Astrocyte (in vitro differentiated cells and primary cell): ENCODE results near the gene TMEM114. TPM values are rescaled to one million over a fixed set of nuclear protein-coding genes. Genes with fewer than 3 reads are reported as not detected.

Experiments used
- DNase-seq: peaks from one replicate; pipeline ENCODE4 v3.0.0-alpha.2; 2010; ENCODE audit warnings: low read depth
- FAIRE-seq: peaks from 2 replicates; lab custom pipeline; 2011; peaks lifted over from hg19 to GRCh38; lab: Jason Lieb, UNC
- H2AFZ ChIP-seq: 2 replicates; pipeline ENCODE4 v1.6.0; 2012; ENCODE audit warnings: low read depth, low read length, inconsistent platforms
- H3K27ac ChIP-seq: 2 replicates; pipeline ENCODE4 v1.5.1; 2011; ENCODE audit warnings: low read depth, low read length, inconsistent platforms
- H3K27me3 ChIP-seq: 2 replicates; pipeline ENCODE4 v1.6.0; 2011; ENCODE audit warnings: low read length, inconsistent platforms; ENCODE audit not compliant: insufficient read depth
- H3K36me3 ChIP-seq: 2 replicates; pipeline ENCODE4 v1.5.1; 2011; ENCODE audit warnings: low read length, inconsistent platforms; ENCODE audit not compliant: insufficient read depth
- H3K4me1 ChIP-seq: 2 replicates; pipeline ENCODE4 v1.5.1; 2011; ENCODE audit warnings: low read length, inconsistent platforms; ENCODE audit not compliant: insufficient read depth
- H3K4me2 ChIP-seq: 2 replicates; pipeline ENCODE4 v1.6.0; 2012; ENCODE audit warnings: low read length, inconsistent platforms
- H3K4me3 ChIP-seq: 2 replicates; pipeline ENCODE4 v1.5.1; 2011; ENCODE audit warnings: low read depth, mild to moderate bottlenecking, low read length, inconsistent platforms; ENCODE audit not compliant: insufficient read depth
- H3K79me2 ChIP-seq: 2 replicates; pipeline ENCODE4 v1.6.0; 2012; ENCODE audit warnings: mild to moderate bottlenecking, low read length, inconsistent platforms; ENCODE audit not compliant: insufficient read depth
- H3K9ac ChIP-seq: 2 replicates; pipeline ENCODE4 v1.6.0; 2012; ENCODE audit warnings: mild to moderate bottlenecking, low read length, inconsistent platforms
- H3K9me3 ChIP-seq: 2 replicates; pipeline ENCODE4 v1.5.1; 2012; ENCODE audit warnings: low read depth, mild to moderate bottlenecking, low read length, inconsistent platforms; ENCODE audit not compliant: insufficient read depth
- H4K20me1 ChIP-seq: 2 replicates; pipeline ENCODE4 v1.6.0; 2012; ENCODE audit warnings: low read length, inconsistent platforms; ENCODE audit not compliant: insufficient read depth
- H3K27ac Mint-ChIP-seq: one replicate; pipeline ENCODE4 v1.8.0; 2021; ENCODE audit warnings: mild to moderate bottlenecking, mixed read lengths; ENCODE audit not compliant: unreplicated experiment
- H3K27me3 Mint-ChIP-seq: one replicate; pipeline ENCODE4 v1.8.0; 2021; ENCODE audit warnings: low read depth, mixed read lengths; ENCODE audit not compliant: unreplicated experiment
- H3K36me3 Mint-ChIP-seq: one replicate; pipeline ENCODE4 v1.8.0; 2021; ENCODE audit warnings: low read depth, mixed read lengths; ENCODE audit not compliant: unreplicated experiment
- H3K4me1 Mint-ChIP-seq: one replicate; pipeline ENCODE4 v1.8.0; 2021; ENCODE audit warnings: low read depth, mixed read lengths; ENCODE audit not compliant: unreplicated experiment
- H3K4me3 Mint-ChIP-seq: one replicate; pipeline ENCODE4 v1.8.0; 2021; ENCODE audit warnings: mild to moderate bottlenecking, moderate library complexity, mixed read lengths; ENCODE audit not compliant: unreplicated experiment
- H3K9me3 Mint-ChIP-seq: one replicate; pipeline ENCODE4 v1.8.0; 2021; ENCODE audit warnings: mild to moderate bottlenecking, mixed read lengths; ENCODE audit not compliant: unreplicated experiment
- CTCF ChIP-seq: IDR thresholded peaks from 2 replicates; pipeline ENCODE4 v1.5.1; 2011; ENCODE audit warnings: low read depth, mild to moderate bottlenecking, inconsistent platforms, low read length, moderate library complexity; ENCODE audit not compliant: insufficient read depth
- EZH2 ChIP-seq: IDR thresholded peaks from 2 replicates; pipeline ENCODE4 v1.6.1; 2012; ENCODE audit warnings: mild to moderate bottlenecking, low read length, inconsistent platforms; ENCODE audit not compliant: insufficient read depth
- total RNA-seq: library from RNA; stranded (reverse); gene quantifications from 2 replicates; pipeline ENCODE4 v1.2.1, GENCODE V29; 2021

The TMEM114 gene
- total RNA-seq, 1 donor from 2014 or later, result not detected

GRCh38 chr16:8581831-8582580 is 8.3 kb downstream of the TMEM114 start:
- H3K9me3 Mint-ChIP-seq, result no peaks in the 10 kb centered on the region
- no peak for TF ChIP-seq CTCF
- no peak for TF ChIP-seq EZH2
- peaks cover 7% of the 10 kb centered on the region for H3K27me3 ChIP-seq
- H3K4me3 ChIP-seq, result no peak overlapping the region
- H3K4me1 ChIP-seq, result no peaks in the 10 kb centered on the region
- H3K9me3 ChIP-seq, result no peaks in the 10 kb centered on the region
- H3K4me3 Mint-ChIP-seq, result no peak overlapping the region
- H3K27me3 Mint-ChIP-seq, result peaks cover 5% of the 10 kb centered on the region
- no peaks in the 10 kb centered on the region for H3K36me3 ChIP-seq
- no peaks in the 10 kb centered on the region for H3K79me2 ChIP-seq
- peaks cover 14% of the 10 kb centered on the region for H3K4me1 Mint-ChIP-seq
- no peak overlapping the region for H3K27ac Mint-ChIP-seq
- H2AFZ ChIP-seq, result no peak overlapping the region
- no peak overlapping the region for H3K27ac ChIP-seq
- no peaks in the 10 kb centered on the region for H4K20me1 ChIP-seq
- H3K36me3 Mint-ChIP-seq, result no peaks in the 10 kb centered on the region
- no peak for DNase-seq
- no peak overlapping the region for H3K9ac ChIP-seq
- no peak overlapping the region for H3K4me2 ChIP-seq
- FAIRE-seq, result no peak

DNA sequence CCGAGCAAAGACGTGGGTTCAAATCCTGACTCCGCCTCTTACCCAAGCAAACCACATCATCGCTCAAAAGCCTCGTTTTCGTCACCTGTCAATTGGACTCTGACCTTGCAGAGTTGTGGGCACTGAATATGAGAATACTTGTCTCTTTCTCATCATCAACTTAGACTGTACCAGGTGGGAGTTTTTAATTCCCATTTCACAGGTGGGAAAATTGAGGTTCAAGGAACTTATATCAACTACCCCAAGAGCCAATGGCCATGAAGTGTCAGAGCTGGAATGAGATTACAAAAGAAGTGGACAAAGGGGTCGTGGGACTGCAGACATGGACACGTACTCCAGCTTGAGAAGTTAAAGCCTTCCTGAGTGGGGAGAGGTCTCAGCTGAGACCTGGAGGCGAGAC is 10.8 kb downstream of the TMEM114 start:
- H3K27me3 ChIP-seq, result peaks cover 15% of the 10 kb centered on the region
- no peak overlapping the region for H2AFZ ChIP-seq
- no peaks in the 10 kb centered on the region for H3K36me3 ChIP-seq
- no peak overlapping the region for H3K4me3 Mint-ChIP-seq
- H3K9me3 ChIP-seq, result no peaks in the 10 kb centered on the region
- no peaks in the 10 kb centered on the region for H3K4me1 ChIP-seq
- H3K27ac ChIP-seq, result no peak overlapping the region
- H3K4me2 ChIP-seq, result no peak overlapping the region
- H3K79me2 ChIP-seq, result no peaks in the 10 kb centered on the region
- DNase-seq (no peak), FAIRE-seq (no peak)
- no peak overlapping the region for H3K4me3 ChIP-seq
- no peak overlapping the region for H3K9ac ChIP-seq
- H3K36me3 Mint-ChIP-seq, result no peaks in the 10 kb centered on the region
- H3K27me3 Mint-ChIP-seq, result no peaks in the 10 kb centered on the region
- H3K9me3 Mint-ChIP-seq, result no peaks in the 10 kb centered on the region
- H3K4me1 Mint-ChIP-seq, result peaks cover 14% of the 10 kb centered on the region
- no peak overlapping the region for H3K27ac Mint-ChIP-seq
- TF ChIP-seq CTCF (no peak), EZH2 (no peak)
- H4K20me1 ChIP-seq, result no peaks in the 10 kb centered on the region

DNA sequence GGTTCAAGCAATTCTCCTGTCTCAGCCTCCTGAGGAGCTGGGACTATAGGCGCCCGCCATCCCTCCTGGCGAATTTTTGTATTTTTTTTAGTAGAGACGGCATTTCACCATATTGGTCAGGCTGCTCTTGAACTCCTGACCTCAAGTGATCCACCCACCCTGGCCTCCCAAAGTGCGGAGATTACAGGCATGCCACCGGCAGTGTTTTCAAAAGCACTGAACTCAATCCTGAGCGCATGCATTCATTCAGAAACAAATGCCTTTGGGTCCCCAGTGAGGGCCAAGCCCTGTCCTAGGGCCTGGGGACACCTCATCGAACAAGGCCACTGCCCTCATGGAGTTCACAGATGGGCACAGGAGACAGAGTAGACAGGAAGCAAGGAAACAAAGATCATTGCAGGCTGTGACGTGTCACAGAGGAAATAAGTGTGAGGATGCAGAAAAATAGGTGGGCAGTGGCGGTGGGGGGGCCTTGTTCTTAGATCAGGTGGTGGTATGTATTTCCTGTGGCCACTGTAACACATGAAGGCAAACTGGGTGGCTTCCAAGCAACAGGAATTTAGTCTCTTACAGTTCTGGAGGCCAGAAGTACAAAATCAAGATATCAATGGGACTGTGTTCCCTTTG is 12.5 kb downstream of the TMEM114 start:
- FAIRE-seq (no peak), DNase-seq (no peak)
- no peaks in the 10 kb centered on the region for H3K79me2 ChIP-seq
- no peak overlapping the region for H2AFZ ChIP-seq
- no peaks in the 10 kb centered on the region for H3K36me3 ChIP-seq
- H3K27me3 ChIP-seq, result peaks cover 15% of the 10 kb centered on the region
- no peak overlapping the region for H3K9ac ChIP-seq
- H4K20me1 ChIP-seq, result no peaks in the 10 kb centered on the region
- H3K36me3 Mint-ChIP-seq, result no peaks in the 10 kb centered on the region
- no peak overlapping the region for H3K4me2 ChIP-seq
- no peak overlapping the region for H3K4me3 ChIP-seq
- no peaks in the 10 kb centered on the region for H3K4me1 ChIP-seq
- no peak overlapping the region for H3K27ac Mint-ChIP-seq
- no peak overlapping the region for H3K27ac ChIP-seq
- no peaks in the 10 kb centered on the region for H3K27me3 Mint-ChIP-seq
- TF ChIP-seq EZH2 (no peak), CTCF (no peak)
- peaks cover 10% of the 10 kb centered on the region for H3K4me1 Mint-ChIP-seq
- no peak overlapping the region for H3K4me3 Mint-ChIP-seq
- H3K9me3 Mint-ChIP-seq, result no peaks in the 10 kb centered on the region
- H3K9me3 ChIP-seq, result no peaks in the 10 kb centered on the region
